Medulla oblongata (tissue), 1 donor: ENCODE measurements around the gene NLRC5.
"Not testable (repeated sequence)": the region's sequence is repeated elsewhere in the genome, so short reads cannot be mapped to it uniquely, and the experiment has no call there.

Source experiments
- DNase-seq: peaks from one replicate; pipeline ENCODE4 v3.0.0-alpha.2; 2015; ENCODE audit errors: extremely low spot score

Gene NLRC5

DNA sequence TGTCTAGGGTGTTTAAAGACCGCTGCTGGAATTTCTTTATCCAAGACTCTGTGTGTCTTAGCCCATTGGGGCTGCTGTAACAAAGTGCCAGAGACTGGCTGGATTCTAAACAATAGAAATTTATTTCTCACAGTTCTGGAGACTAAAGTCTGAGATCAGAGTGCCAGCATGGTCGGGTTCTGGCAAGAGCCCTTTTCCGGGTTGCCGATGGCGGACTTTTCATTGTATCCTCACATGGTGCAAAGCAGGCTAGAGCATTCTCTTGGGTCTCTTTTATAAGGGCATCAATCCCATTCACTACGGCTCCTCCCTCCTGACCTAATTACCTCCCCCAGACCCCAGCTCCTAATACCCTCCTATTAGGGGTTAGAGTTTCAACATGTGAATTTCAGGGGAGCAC is 9.5 kb downstream of the NLRC5 start:
- no peak for DNase-seq

DNA sequence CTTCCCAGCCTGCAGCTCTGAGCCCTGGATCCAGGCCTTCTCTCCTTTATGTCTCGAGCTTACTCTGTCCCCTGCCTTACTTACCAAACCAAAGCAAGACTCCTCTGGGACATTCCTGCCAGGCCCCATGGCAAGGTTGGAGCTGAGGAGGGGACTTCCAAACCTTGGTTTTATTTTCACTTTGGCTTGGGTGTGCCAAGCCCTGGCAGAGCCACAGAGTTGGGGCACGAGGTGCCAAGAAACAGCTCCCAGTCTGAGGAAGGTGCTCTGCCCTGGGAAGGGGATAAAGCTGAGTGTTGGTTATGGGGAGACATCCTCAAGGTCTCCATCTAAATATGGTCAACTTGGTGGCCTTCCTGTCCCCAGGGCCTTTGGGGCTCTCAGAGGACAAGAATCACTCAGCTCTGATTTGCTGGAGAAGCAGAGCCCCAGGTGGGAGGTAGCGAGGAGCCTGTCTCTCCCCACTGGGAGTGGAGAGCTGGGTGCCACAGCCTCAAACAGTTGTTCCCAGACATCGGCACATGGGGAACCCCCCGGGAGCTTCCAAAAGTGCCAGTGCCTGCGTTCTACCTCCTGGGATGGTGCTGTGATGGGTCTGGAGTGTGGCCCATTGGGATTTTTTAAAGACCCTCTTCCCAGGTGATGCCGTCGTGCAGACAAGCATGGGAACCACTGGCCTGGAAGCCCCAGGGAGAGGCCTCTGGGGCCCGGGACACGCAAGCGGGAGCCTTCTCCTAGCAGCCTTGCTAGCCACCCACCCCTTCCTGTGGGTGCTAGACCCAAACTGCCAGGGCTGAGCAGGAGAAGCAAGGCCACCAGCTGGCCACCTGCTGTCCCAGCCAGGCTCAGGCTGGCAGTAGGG is 10.3 kb downstream of the NLRC5 start:
- DNase-seq: no peak

DNA sequence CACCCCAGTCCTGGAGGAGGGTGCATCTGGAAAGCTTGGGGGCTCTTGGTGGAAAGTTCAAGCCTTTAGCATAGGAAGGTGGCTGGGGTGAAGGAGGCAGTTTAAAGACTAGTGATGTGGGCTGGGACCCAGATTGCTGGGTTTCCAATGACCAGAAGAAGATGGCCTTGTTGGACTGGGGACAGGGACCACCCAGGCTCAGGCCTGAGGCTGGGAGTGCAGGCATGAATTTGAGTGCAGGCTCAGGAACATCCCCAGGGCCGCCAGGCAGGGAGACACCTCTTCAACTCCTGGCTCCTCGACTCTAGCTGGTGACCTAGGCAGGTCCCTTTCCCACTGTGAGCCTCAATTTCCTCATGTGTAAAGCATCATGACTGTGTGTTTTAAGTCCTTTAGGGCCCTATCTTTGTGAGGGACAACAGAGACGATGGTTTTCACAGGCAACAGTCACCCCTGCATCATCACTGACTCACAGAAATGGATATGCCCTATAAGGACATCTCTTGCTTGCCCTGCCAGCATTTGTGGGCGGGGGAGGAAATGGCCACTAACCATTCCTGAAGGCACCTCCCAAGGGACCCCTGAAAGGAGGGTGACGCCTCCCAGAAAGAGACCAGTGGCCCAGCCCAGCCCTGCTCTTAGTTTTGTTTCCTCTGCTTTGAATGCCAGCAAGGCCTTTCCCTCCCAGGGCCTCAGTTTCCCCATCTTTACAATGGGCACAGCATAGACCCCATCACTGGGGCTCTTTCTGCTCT is 11.1 kb downstream of the NLRC5 start:
- DNase-seq: no peak

DNA sequence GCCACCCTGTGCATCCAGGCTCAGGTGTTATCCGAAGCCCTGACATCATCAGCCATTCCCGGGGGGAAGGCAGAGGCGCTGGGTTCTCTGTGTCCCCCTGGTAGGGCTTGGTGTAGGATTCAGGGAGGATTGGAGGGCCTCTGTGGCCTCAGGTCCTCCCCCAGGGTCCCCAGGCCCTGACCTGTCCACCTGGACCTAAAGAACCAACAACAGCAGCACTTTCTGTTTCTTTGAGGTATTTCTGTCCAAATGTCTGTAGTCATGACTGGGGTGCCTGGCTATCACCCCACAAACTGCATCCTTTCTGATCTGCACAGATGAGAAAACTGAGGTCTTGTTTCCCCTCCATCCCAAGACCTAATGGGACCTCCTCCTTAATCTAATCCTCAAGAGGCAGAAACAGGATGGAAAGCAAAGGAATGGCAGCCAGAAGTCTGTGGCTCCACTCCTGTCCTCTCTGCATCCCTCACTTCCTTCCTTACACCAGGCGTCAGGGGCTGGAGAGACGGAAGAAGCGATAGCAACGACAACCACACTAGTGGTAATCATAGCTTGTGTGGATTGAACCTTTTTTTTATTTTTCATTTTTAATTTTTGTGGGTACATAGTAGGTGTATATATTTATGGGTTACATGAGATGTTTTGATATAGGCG is 11.8 kb downstream of the NLRC5 start:
- no peak for DNase-seq

DNA sequence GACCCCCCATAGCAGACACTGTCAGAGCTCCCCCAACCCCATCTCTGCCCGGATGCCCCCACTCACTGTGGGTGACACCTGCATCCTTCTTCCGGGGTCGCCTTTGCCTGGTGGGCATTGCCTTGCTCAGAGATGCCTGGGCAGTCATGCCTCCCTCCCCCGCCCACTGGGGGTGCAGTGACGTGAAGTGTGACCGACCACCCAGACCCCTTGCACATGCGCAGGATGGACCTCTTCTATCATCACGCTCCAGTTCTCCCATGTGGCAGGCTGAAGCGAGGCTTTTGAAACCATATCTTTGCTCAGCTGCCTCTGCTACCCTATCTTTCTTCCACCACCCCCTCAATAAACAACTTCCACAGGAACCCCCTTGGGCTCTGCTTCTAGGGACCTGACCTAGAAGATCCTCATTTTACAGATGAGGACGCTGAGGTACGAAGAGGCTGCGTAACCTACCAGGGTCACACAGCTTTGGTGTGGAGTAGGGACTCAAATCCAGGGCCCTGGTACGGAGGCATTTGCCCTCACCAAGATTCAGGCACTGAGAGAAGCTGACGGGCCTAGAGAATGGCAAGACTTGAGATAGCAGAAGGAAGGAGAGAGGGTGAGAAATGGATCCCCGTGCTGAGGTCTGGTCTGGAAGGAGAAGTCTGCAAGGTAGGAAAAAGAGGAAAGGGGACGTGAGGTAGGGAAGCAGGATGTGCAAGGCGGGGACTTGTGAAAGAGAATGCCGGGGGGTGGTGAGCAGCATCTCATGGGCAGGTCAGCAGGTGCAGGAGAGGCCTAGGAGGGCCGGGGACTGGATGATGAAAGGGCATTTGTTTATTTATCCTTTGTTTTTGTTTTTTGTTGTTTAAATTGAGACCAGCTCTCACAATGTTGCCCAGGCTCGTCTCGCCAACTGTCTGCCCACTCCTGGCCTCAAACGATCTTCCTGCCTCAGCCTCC is 14.4 kb downstream of the NLRC5 start:
- DNase-seq: no peak

DNA sequence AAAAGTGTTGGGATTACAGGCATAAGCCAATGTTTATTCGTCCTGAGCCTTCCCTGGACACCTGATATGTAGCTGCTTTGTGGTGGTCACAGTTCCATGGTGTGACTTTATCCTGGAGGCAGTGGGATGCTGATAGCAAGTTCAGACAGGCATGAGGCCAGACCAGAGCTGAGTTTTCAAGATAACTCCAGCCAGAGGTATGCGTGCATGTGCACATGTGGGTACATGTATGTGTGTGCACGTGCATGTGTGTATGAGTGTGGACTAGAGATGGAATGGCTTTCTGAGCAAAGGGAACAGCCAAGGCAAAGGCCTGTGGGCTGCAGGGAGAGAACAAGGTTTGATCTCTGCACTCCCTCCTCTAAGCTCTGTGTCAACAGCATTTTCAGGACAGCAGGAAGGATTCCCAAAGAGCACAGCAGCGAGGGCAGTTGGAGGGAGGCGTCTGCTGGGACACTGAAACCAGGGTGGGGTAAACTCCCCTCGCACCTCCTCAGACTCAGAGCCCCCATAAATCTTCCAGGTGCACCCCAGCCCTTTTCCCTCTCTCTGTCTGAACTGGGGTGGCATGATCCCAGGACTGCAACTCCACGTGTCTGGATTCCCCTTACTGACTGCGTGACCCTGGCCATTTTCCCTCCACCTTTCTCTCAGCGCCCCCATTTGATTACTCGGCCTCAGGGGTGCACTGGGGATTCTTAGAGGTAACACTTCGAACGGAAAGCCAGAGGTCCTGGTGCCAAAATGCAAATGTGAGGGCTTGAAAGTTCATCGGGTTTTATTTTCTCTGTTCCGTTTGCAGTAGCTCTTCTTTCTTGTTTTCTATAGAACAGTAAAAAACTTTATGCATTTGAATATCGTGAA is 15.3 kb downstream of the NLRC5 start:
- DNase-seq: no peak

DNA sequence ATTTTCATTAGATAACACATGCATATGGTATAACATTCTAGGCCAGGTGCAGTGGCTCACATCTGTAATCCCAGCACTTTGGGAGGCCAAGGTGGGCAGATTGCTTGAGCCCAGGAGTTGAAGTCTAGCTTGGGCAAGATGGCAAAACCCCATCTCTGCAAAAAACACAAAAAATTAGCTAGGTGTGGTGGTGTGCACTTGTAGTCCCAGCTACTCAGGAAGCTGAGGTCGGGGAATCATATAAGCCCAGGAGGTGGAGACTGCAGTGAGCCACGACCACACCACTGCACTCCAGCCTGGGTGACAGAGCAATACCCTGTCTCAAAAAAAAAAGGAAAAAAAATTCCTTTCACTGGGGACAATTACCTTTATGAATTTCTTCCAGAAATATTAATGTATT is 16.2 kb downstream of the NLRC5 start:
- DNase-seq: not testable (repeated sequence)

DNA sequence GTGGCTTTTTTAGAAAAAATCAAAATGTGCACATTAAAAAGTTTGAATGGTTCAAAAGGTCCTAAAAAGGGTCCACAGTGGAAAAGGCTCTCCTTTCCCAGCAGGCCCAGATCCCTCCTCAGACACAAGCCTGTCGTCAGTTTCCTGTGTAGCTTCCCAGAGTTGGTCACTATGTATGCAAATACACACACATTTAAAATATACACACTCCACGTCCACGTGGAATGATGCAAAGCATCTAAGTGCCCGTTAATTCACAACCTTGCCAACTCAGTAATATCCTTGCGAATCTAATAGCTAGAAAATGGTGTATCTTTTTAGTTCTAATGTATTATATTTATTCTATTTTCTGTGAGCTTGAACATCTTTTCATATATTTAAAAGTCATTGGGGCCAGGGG is 17.7 kb downstream of the NLRC5 start:
- no peak for DNase-seq

DNA sequence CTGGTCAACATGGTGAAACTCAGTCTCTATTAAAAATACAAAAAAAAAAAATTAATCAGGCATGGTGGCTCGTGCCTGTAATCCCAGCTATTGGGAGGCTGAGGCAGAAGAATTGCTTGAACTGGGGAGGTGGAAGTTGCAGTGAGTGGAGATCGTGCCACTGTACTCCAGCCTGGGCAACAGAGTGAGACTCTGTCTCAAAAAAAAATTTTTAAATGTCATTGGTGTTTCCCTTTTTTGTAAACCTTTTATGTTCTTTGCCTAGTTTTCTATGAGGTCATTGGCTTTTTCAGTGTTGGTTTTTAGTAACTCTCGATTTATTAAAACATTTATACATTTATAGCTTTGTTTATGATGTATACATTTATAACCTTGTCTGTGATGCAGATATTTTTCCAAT is 18.2 kb downstream of the NLRC5 start:
- no peak for DNase-seq

DNA sequence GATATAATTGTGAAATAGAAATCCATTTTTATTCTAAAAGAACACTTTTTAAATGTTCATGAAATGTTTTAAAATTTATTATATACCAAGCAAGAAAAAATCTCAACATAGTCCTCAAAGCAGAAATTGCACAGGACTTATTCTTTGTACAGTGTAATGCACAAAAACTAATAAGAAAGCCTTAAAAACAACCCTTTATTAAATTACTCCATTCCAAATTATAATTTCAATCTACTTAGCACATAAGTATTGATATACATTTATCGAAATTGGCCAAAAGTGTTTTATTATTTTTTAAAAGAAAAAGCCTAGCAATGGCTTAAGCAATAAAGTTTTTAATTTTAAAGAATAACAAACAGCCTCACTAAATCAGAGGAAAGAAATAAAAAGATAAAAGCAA is 19.1 kb downstream of the NLRC5 start:
- DNase-seq: no peak

DNA sequence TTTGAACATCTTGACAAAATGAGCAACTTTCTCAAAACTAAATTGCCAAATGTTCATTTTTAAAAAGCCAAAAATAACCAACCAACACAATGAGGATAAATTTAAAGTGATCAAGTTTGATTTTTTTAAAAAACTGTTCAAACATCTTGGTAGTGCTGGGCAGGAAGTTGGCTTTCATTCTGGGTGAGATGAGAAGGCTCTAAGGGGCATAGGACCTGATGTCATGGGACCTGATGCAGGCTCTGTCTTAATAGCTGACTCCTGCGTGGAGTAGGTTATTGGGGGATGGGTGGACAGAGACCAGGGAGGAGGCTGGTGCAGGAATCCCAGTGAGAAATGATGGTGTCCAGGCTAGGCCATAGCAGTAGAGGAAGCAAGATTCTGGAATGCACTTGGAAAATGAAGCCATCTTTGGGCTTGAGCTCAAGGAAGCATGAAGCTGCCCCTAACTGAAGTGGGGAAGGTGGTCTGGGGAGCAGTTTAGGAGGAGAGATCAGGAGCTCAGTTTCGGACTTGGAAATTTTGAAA is 20.4 kb downstream of the NLRC5 start:
- no peak for DNase-seq

DNA sequence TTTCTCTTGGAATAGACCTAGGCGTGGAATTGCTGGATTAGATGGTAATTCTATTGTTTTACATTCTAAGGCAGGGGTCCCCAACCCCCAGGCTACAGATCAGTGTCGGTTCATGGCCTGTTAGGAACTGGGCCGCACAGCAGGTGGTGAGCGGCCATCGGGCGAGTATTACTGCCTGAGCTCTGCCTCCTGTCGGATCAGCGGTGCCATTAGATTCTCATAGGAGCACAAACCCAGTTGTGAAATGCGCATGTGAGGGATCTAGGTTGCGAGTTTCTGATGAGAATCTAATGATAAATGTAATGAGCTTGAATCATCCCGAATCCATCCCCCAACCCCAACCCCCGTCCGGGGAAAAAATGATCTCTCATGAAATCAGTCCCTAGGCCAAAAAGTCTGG is 23.0 kb downstream of the NLRC5 start:
- no peak for DNase-seq

DNA sequence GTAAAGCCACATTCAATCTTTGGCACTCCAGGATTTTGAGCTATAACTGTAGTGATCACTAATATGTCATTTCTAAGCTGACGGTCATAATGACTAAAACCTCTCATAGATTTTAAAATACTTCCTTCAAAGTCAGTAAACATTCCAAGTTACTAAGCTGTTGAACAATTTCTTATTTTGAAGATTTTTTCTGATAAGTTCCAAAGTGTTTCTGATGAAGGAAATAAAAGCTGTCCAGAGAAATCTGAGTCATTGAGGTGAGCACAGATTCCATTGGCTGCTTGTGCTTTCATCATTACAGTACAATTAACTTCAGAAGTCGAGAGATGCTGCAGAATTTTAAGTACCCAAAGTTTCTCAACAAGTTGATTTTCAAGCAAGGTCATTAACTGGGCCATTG is 23.9 kb downstream of the NLRC5 start:
- DNase-seq: no peak

DNA sequence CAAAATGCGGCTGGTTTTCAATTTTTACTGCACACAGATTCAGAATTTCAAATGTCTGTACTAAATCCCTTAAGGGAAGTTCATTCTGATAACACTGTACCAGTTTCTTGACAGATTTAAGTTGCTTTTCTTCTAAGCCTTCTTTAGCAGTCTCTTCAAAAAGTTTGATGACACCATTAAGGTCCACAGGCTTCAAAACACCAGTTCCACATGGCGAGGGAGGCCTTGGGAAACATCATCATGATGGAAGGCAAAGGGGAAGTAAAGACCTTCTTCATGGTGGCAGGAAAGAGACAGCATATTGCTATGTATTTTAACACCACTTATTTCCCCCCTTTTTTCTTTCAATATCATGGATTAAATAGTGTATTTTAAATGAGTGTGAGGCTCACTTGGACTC is 24.5 kb downstream of the NLRC5 start:
- no peak for DNase-seq

DNA sequence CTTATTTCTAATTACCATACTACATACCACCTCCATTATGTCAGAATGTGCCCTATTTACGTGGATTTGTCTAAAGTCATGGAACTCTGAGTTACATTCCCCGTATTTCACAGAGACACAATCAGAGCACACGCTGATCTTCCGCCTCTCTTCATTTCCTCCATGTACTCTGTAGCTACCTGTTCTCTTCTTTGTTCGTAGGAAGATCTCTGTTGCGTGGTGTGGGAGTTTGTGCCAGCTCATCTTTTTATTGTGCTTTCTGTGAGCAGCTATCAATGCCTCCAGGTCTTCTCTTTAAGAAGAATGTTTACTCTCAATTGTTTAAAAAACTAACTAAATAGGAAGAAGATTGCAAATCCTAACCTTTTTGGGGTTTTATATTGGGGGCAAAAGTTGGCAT is 26.9 kb downstream of the NLRC5 start:
- DNase-seq: no peak

DNA sequence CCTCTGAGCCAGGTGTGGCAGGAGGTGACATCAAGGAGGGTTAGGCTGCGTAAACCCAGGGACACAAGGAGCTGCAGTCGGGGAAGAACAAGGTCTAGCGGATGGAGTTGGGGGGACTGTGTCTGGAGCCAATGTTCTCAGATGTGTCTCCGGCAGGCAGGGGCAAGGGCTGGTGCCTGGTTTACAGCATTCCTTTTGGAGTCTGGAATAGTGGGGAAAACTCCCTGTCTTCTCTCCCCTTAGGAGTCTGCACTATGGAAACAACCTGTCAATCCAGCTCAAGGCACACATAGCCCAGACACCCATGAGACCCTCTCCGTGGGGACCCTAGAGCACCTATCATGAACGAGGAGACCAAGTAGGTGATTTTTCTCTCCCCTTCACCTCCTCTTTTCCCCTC is 27.5 kb downstream of the NLRC5 start:
- no peak for DNase-seq

DNA sequence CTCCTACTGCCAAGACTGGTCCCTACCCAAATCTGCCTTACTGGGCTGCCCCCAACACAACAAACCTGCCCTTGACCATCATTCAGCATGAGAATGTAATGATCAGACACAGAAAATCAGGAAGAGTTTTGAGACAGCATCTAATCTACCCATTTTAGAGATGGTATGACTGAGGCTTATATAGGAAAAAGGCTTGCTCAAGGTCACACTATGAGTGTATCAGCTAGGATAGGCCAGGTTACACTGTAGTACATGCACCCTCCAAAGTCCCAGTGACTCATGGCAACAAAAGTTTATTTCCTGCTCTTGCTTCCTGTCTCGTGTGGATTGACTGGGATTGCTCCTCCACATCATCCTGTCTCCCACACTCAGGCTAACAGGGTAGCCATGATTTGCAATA is 27.9 kb downstream of the NLRC5 start:
- DNase-seq: no peak

DNA sequence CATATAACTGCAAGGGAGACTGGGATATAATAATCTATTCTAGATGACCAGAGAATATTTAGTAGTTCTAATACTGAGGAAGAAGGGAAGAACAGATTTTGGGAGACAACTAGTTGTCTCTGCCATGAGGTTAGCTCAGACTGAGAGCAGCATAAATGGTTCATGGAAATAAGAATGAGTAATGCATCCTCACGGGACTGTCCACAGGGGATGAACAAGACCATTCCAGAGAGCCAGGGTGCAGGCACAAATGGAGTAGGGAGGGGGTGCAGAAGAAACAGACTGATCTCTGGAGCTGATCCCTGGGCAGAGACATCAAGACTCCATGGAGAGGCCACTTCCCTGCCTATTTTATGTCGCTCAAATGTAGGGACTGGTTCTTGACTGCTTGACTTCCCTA is 30.4 kb downstream of the NLRC5 start:
- DNase-seq: no peak

DNA sequence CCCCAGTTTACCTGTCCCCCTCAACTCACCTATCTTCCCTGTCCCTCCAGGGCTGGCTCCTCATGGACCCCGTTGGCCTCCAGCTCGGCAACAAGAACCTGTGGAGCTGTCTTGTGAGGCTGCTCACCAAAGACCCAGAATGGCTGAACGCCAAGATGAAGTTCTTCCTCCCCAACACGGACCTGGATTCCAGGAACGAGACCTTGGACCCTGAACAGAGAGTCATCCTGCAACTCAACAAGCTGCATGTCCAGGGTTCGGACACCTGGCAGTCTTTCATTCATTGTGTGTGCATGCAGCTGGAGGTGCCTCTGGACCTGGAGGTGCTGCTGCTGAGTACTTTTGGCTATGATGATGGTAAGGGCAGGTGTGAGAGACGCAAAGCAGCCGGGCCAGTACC is 31.3 kb downstream of the NLRC5 start:
- DNase-seq: no peak

DNA sequence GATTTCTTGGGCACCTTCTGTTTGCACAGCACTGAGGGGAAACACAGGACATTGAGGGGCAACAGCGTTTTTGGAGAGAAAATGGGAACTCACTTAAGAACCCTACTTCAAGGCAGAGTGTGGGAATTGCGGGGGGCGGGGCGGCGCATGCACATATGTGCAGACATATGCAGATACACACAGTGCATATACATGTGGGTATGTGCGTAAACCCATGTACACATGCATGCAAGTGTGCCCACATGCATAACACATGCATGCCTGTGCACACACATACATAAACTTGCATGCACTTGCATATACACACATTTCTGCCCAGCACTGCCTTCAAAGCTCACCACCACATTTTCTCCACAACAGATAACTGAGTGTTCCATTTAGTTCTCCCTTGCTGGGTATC is 32.4 kb downstream of the NLRC5 start:
- no peak for DNase-seq
